HepG2 (cell line): ENCODE data around the gene UST. TPM values are rescaled to one million over a fixed set of nuclear protein-coding genes. Genes with fewer than 3 reads are reported as not detected.

Experiments
- ARID4A ChIP-seq: sonication (generic); formaldehyde crosslinking; IDR thresholded peaks from 2 replicates; pipeline ENCODE4 v1.5.0; 2020; ENCODE audit warnings: mild to moderate bottlenecking, missing genetic modification reagents, borderline replicate concordance
- HNF4G ChIP-seq, 2 experiments: sonication (generic) in 1 of 2; formaldehyde crosslinking in 1 of 2; IDR thresholded peaks; 2 replicates each; pipeline versions ENCODE4 v1.4.0 to v1.6.1; 2011 to 2020; ENCODE audit warnings: borderline replicate concordance in 2 of 2, low read depth in 2 of 2, mild to moderate bottlenecking in 2 of 2, low read length in 1 of 2, missing genetic modification reagents in 1 of 2, moderate library complexity in 1 of 2
- JUN ChIP-seq: sonication (generic); formaldehyde crosslinking; IDR thresholded peaks from 2 replicates; pipeline ENCODE4 v1.4.0; 2020; ENCODE audit warnings: mild to moderate bottlenecking, missing genetic modification reagents
- KDM2A ChIP-seq: sonication (generic); formaldehyde crosslinking; IDR thresholded peaks from 2 replicates; pipeline ENCODE4 v1.4.0; 2020; ENCODE audit warnings: low read depth, missing genetic modification reagents, borderline replicate concordance
- KLF9 ChIP-seq: IDR thresholded peaks from 2 replicates; pipeline ENCODE4 v1.6.1; 2016; ENCODE audit warnings: low read depth
- NR2F1 ChIP-seq, 2 experiments: fragments of 450-650 bp in 1 of 2; formaldehyde crosslinking in 1 of 2; IDR thresholded peaks; 2 replicates each; pipeline versions ENCODE4 v1.5.0 to v1.6.1; 2016 to 2020; ENCODE audit warnings: mild to moderate bottlenecking in 1 of 2, missing compliant biosample characterization in 1 of 2, missing genetic modification reagents in 1 of 2, moderate library complexity in 1 of 2
- PAX8 ChIP-seq: sonication (generic); formaldehyde crosslinking; IDR thresholded peaks from 2 replicates; pipeline ENCODE4 v1.8.0; 2022; ENCODE audit warnings: mild to moderate bottlenecking, missing genetic modification reagents, borderline replicate concordance
- RELA ChIP-seq: sonication (generic); formaldehyde crosslinking; IDR thresholded peaks from 2 replicates; pipeline ENCODE4 v1.4.0; 2020; ENCODE audit warnings: missing genetic modification reagents
- U2AF2 ChIP-seq: fragments of 200-400 bp; formaldehyde crosslinking; IDR thresholded peaks from 2 replicates; pipeline ENCODE4 v1.6.1; 2017; ENCODE audit warnings: low read depth, mild to moderate bottlenecking, low read length
- ZFAT ChIP-seq: sonication (generic); formaldehyde crosslinking; conservative IDR thresholded peaks from 2 replicates; pipeline ENCODE4 v1.8.1; 2023; ENCODE audit warnings: missing genetic modification reagents, inconsistent platforms
- ZNF138 ChIP-seq: sonication (generic); formaldehyde crosslinking; IDR thresholded peaks from 2 replicates; pipeline ENCODE4 v1.5.0; 2020; ENCODE audit warnings: mild to moderate bottlenecking, low read depth, missing genetic modification reagents
- ZNF253 ChIP-seq: sonication (generic); formaldehyde crosslinking; IDR thresholded peaks from 2 replicates; pipeline ENCODE4 v1.8.0; 2022; ENCODE audit warnings: mild to moderate bottlenecking, missing genetic modification reagents, borderline replicate concordance
- ZNF367 ChIP-seq: sonication (generic); formaldehyde crosslinking; IDR thresholded peaks from 2 replicates; pipeline ENCODE4 v1.4.0; 2020; ENCODE audit warnings: missing genetic modification reagents, borderline replicate concordance
- ZNF382 ChIP-seq: sonication (generic); formaldehyde crosslinking; IDR thresholded peaks from 2 replicates; pipeline ENCODE4 v1.5.0; 2020; ENCODE audit warnings: missing genetic modification reagents, mild to moderate bottlenecking, borderline replicate concordance
- ZNF431 ChIP-seq: sonication (generic); formaldehyde crosslinking; IDR thresholded peaks from 2 replicates; pipeline ENCODE4 v1.9.0; 2022; ENCODE audit warnings: missing genetic modification reagents, low read depth, mild to moderate bottlenecking, borderline replicate concordance
- ZNF468 ChIP-seq: sonication (generic); formaldehyde crosslinking; IDR thresholded peaks from 2 replicates; pipeline ENCODE4 v1.8.0; 2022; ENCODE audit warnings: mild to moderate bottlenecking, moderate library complexity, missing genetic modification reagents
- ZNF562 ChIP-seq: sonication (generic); formaldehyde crosslinking; IDR thresholded peaks from 2 replicates; pipeline ENCODE4 v1.8.0; 2022; ENCODE audit warnings: missing genetic modification reagents, borderline replicate concordance
- ZNF563 ChIP-seq: sonication (generic); formaldehyde crosslinking; IDR thresholded peaks from 2 replicates; pipeline ENCODE4 v1.8.0; 2022; ENCODE audit warnings: mild to moderate bottlenecking, moderate library complexity, missing genetic modification reagents
- ZNF773 ChIP-seq: sonication (generic); formaldehyde crosslinking; IDR thresholded peaks from 2 replicates; pipeline ENCODE4 v1.4.0; 2020; ENCODE audit warnings: missing genetic modification reagents, borderline replicate concordance
- ZNF781 ChIP-seq: sonication (generic); formaldehyde crosslinking; IDR thresholded peaks from 2 replicates; pipeline ENCODE4 v1.5.1; 2020; ENCODE audit warnings: borderline replicate concordance, mild to moderate bottlenecking, missing genetic modification reagents; ENCODE audit errors: not compliant biosample characterization
- ZSCAN9 ChIP-seq: IDR thresholded peaks from 2 replicates; pipeline ENCODE4 v1.6.1; 2016; ENCODE audit warnings: borderline replicate concordance
- ZUFSP ChIP-seq: sonication (generic); formaldehyde crosslinking; IDR thresholded peaks from 2 replicates; pipeline ENCODE4 v1.9.0; 2021; ENCODE audit warnings: missing genetic modification reagents, mild to moderate bottlenecking, borderline replicate concordance
- polyA plus RNA-seq, 8 experiments: library from polyadenylated mRNA; depleted of rRNA in 3 of 8; stranded (reverse) in 7 of 8; unstranded in 1 of 8; fragments of >200 nt; fragmentation: Illumina TruSeq in 4 of 8; extraction: Trizol in 4 of 8; gene quantifications; 2 replicates each; pipeline versions ENCODE4 v1.2.1 to v1.2.3, GENCODE V29; 2011 to 2016; ENCODE audit warnings: low read depth in 4 of 8, missing spikeins in 1 of 8, mixed read lengths in 1 of 8; ENCODE audit not compliant: insufficient read depth in 1 of 8
- total RNA-seq, 5 experiments: library from RNA; depleted of rRNA; stranded (reverse); fragments of >200 nt; fragmentation: Illumina TruSeq; extraction: Trizol; gene quantifications; 2 replicates each; pipeline ENCODE4 v1.2.3, GENCODE V29; 2016; ENCODE audit warnings: low read depth in 1 of 5

Gene UST
- total and polyA plus RNA-seq, 2 of the 13 experiments (the other 11 are each of a cell fraction or from before 2014, with no cell fraction given): 0.27 TPM; not detected in 1

- TF ChIP-seq ARID4A (CRISPR knock-in tag) (no peak), ZNF382 (CRISPR knock-in tag) (no peak), ZNF468 (CRISPR knock-in tag) (no peak), U2AF2 (no peak), KDM2A (CRISPR knock-in tag) (peak; percentile 55; the same call in 1 of the 2 replicates), ZNF253 (CRISPR knock-in tag) (no peak), ZNF367 (CRISPR knock-in tag) (no peak), ZNF773 (CRISPR knock-in tag) (no peak), ZNF562 (CRISPR knock-in tag) (no peak), RELA (CRISPR knock-in tag) (no peak), ZNF431 (no peak), ZNF563 (no peak), KLF9 (CRISPR knock-in tag) (no peak), ZNF781 (CRISPR knock-in tag) (peak; percentile 23), ZFAT (no peak), NR2F1 (CRISPR knock-in tag; IDR thresholded peaks at IDR 0.05) (no peak), ZUFSP (CRISPR knock-in tag) (no peak), JUN (CRISPR knock-in tag) (no peak), ZSCAN9 (CRISPR knock-in tag) (0 out of 2 replicates have a peak, but pooled peaks have one; percentile 52), ZNF138 (CRISPR knock-in tag) (no peak), HNF4G (IDR thresholded peaks at IDR 0.05; ENCODE audit: borderline replicate concordance, low read depth, low read length) (peak; percentile 24; the same call in 1 of the 2 replicates), HNF4G (CRISPR knock-in tag; IDR thresholded peaks at IDR 0.05; ENCODE audit: borderline replicate concordance, low read depth) (0 out of 2 replicates have a peak, but pooled peaks have one; percentile 24), PAX8 (CRISPR knock-in tag) (no peak)
Observed at GRCh38 chr6:148947621-148948444, 201.0 kb downstream of the UST start (continued).
